Muscle of leg (tissue), 11 donors: ENCODE results near the gene NUDT21. TPM values are rescaled to one million over a fixed set of nuclear protein-coding genes. Genes with fewer than 3 reads are reported as not detected.

Source experiments
- DNase-seq: peaks from one replicate; pipeline ENCODE4 v3.0.0; 2013
- H3K27ac ChIP-seq: one replicate; pipeline ENCODE4 v1.5.1; 2013; ENCODE audit warnings: mild to moderate bottlenecking, low read length, control low read depth
- H3K27me3 ChIP-seq: one replicate; pipeline ENCODE4 v1.6.1; 2013; ENCODE audit warnings: low read length; ENCODE audit not compliant: control insufficient read depth, insufficient read depth
- H3K36me3 ChIP-seq: one replicate; pipeline ENCODE4 v1.6.1; 2013; ENCODE audit warnings: low read length; ENCODE audit not compliant: control insufficient read depth, insufficient read depth
- H3K4me1 ChIP-seq: one replicate; pipeline ENCODE4 v1.6.1; 2013; ENCODE audit warnings: low read length; ENCODE audit not compliant: control insufficient read depth, insufficient read depth
- H3K4me3 ChIP-seq: one replicate; pipeline ENCODE4 v1.5.1; 2013; ENCODE audit warnings: low read length, control low read depth
- H3K9me3 ChIP-seq: replicated peaks from 2 replicates; pipeline ENCODE4 v1.6.1; 2013; ENCODE audit warnings: low read depth, low read length; ENCODE audit not compliant: control insufficient read depth
- WGBS: methylation state at CpG from one replicate; pipeline ENCODE4 v1.1.5; 2013; ENCODE audit warnings: missing lambda C conversion rate; ENCODE audit not compliant: insufficient coverage; 5-methylcytosine and 5-hydroxymethylcytosine counted together
- polyA plus RNA-seq, 8 donors: library from polyadenylated mRNA; unstranded; fragments of 120-200 nt; gene quantifications; one replicate each; pipeline versions ENCODE4 v1.2.1 to v1.2.3, GENCODE V29; 2013; ENCODE audit warnings: inconsistent platforms in 1 of 8, low replicate concordance in 1 of 8; ENCODE audit not compliant: insufficient read length in 8 of 8, insufficient read depth in 1 of 8
- total RNA-seq: library from RNA; stranded (reverse); fragments of 120-200 nt; gene quantifications from one replicate; pipeline ENCODE4 v1.2.4, GENCODE V29; 2013

Gene NUDT21
- total and polyA plus RNA-seq, 9 donors, result 47.3 to 77.1 (median 63.6) TPM

DNA sequence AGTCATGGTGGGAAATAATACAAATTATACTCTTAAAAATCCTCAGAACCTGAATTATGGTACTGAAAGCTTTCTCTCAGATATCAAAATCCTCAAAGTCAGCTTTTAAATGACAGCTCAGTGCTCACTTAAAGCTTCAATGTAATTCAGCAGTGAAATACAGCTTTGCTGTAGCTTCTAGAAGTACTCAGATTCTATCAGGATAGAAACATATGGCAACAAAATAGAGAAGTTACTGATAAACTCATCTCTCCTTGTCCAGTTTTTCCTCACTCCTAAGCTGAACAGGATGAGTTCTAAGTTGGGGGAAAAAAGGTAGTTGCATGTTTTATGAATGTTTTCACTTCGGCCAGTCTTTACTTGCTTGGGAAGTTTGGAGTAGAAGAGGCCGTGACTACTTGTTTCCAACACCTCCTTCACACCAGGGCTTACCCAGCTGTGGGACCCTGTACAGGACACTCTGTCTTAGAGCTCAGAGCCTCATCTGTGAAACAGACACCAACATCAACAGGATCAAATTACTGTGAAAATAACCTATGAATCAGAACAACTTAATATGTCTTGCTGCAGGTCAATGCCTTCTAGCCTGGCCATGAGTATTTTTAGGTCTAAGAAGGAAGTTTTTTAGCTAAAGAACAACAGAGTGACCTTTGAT lies 30.5 kb upstream of the NUDT21 start:
- no peaks in the 10 kb centered on the region for H3K27me3 ChIP-seq
- H3K9me3 ChIP-seq, result no peaks in the 10 kb centered on the region
- no peak overlapping the region for H3K4me3 ChIP-seq
- no peaks in the 10 kb centered on the region for H3K4me1 ChIP-seq
- peaks cover 34% of the 10 kb centered on the region for H3K36me3 ChIP-seq
- H3K27ac ChIP-seq, result no peak overlapping the region
- DNase-seq, result peak; percentile 8
- no CpG with 5 or more reads among the region's 2 CpGs for WGBS

DNA sequence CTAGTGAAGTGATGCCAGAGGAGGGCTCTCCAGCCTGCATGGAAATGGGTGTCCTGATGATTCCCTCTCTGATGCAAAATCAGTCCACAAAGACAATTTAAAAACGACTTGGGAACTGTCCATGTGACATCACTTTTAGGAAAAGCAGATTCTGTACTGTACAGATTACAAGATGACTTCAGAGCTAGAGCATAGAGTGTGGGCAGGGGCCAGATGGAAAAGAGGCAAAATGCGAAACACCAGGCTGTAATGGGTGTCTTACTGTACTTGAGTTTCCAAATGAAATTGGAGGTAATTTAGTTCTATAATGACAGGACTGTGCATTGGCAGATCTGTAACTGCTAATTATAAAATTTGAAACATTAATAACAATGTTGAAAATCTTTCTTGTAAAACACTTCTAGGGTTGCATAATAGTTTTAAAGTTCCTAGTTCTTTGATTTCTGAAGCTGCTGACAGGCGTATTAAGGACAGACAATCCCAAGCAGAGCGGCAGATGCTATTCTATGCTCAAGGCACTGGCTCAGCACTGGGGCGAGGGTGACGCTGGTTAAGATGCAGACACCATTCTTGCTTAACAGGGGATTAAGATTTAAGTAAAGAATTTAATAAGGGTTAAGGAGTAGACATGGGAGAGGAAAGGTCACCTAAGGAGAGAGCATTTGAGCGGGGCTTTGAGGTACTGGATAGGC lies 29.8 kb upstream of the NUDT21 start:
- Histone ChIP-seq H3K4me3 (no peak overlapping the region), H3K4me1 (no peaks in the 10 kb centered on the region), H3K9me3 (no peaks in the 10 kb centered on the region), H3K27ac (no peak overlapping the region), H3K36me3 (peaks cover 41% of the 10 kb centered on the region), H3K27me3 (no peaks in the 10 kb centered on the region)
- 81% methylated on average over 5 of the region's 7 CpGs for WGBS
- no peak for DNase-seq

DNA sequence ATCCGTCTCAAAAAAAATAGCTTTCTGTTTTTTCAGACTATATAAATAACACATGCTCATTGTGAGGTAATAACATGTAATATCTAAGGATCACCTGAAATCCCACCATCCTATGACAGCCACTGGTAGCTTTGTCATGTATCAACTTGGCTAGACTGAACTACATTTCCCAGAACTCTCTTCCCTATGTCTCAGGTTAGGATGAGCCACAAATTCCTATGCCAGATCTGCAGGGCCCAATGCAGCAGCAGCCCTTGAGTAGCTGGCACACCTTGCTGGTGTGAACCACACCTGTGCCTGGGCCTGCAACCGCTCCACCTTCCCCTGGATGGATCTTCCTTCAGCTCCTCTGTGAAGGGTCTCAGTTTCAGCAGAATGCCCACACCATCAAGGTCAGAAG lies 28.3 kb upstream of the NUDT21 start:
- H3K27ac ChIP-seq, result no peak overlapping the region
- DNase-seq, result no peak
- H3K4me1 ChIP-seq, result no peaks in the 10 kb centered on the region
- no peak overlapping the region for H3K4me3 ChIP-seq
- 100% methylated on average over 1 of the region's 2 CpGs for WGBS
- peaks cover 46% of the 10 kb centered on the region for H3K36me3 ChIP-seq
- H3K27me3 ChIP-seq, result no peaks in the 10 kb centered on the region
- no peaks in the 10 kb centered on the region for H3K9me3 ChIP-seq

DNA sequence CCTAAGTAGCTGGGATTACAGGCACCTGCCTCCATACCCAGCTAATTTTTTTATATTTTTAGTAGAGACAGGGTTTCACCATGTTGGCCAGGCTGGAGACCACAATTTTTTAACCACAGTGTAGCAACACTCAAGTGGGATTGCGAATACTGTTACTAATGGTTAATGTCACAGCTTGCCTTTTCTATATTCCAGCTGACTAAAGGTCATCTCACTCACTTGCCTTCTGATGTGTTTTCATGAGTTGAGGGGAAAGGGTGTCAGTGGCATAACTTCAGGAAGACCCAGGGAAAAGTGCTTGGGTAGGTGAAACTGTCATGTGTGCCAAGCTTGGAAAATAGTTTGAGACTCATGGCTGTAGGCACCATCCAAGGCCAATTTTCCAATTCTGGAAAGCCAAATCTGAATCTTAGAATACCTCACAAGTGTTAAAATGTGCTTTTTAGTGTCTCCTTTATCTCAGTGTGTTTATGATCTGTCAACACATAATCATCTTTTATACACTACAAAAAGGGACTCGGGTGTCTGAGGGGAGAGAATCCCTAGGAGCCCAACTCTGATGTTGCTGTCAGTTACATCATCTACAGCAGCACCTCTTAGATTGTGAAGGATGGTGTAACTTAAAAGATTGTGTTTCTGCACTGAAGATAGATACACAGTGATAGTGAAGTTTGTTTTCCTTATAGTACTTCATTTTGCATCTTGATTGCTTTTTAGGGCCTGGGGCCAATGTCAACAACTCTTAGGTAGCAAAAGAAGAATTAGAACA lies 27.3 kb upstream of the NUDT21 start:
- no peak for DNase-seq
- no CpG with 5 or more reads among the region's 2 CpGs for WGBS
- no peaks in the 10 kb centered on the region for H3K4me1 ChIP-seq
- no peaks in the 10 kb centered on the region for H3K9me3 ChIP-seq
- H3K27ac ChIP-seq, result no peak overlapping the region
- no peak overlapping the region for H3K4me3 ChIP-seq
- peaks cover 49% of the 10 kb centered on the region for H3K36me3 ChIP-seq
- no peaks in the 10 kb centered on the region for H3K27me3 ChIP-seq

DNA sequence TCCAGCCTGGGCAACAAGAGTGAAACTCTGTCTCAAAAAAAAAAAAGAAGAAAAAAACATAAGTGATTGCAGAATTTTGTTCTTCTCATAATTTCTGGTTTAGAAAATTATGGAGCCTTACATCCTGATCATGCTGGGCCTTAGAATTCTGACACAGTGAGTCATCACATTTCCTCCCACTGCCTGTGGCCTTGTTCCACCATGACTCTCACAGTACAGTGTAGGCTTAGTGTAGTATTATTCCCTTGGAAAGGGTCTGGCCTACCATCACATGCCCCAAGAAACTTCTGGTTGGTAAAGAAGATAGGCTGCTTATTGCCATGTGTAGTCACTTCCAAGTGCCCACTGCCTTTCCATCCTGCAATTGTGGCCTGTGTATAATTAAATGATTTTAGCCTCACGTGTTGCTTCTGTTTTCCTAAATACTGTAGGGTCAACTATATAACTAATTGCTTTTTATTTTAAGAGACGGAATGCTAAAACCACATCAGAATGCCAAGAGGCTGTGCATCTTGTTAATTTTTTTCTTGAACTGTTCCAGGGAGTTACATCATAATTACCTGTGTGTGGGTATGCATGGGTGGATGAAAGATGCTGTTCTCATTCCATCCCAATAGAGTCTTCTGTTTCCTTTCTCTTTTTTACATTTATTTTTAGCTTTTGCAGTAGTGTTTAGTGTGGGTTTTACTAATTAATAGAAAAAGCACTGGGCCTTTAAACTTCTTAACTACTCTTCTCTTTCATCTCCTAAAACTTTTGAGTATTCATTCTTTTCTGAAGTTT lies 26.2 kb upstream of the NUDT21 start:
- no peak for DNase-seq
- no peak overlapping the region for H3K27ac ChIP-seq
- no CpG with 5 or more reads among the region's 2 CpGs for WGBS
- no peaks in the 10 kb centered on the region for H3K9me3 ChIP-seq
- H3K27me3 ChIP-seq, result no peaks in the 10 kb centered on the region
- H3K36me3 ChIP-seq, result peaks cover 47% of the 10 kb centered on the region
- no peaks in the 10 kb centered on the region for H3K4me1 ChIP-seq
- no peak overlapping the region for H3K4me3 ChIP-seq

DNA sequence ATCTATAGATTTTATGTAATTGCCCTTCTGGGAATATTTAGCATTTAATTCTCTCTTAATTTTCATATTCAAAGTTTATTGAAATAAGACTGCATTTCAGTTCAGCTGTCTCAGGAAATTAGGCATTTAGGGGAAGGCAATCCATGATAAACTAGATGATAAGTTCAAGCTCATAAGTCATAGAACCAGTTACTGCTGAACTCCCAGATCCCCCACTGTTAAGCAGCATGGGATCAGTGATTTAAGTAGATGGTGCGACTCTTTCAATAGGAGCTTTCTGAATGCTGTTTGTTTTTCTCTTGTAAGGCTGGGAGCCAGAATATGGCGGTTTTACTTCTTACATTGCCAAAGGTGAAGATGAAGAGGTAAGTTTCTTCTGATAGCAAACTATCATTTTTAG lies 24.1 kb upstream of the NUDT21 start:
- Histone ChIP-seq H3K4me1 (no peaks in the 10 kb centered on the region), H3K27ac (no peak overlapping the region), H3K9me3 (no peaks in the 10 kb centered on the region), H3K4me3 (no peak overlapping the region), H3K36me3 (peaks cover 65% of the 10 kb centered on the region), H3K27me3 (no peaks in the 10 kb centered on the region)
- WGBS, result no CpG with 5 or more reads among the region's 2 CpGs
- no peak for DNase-seq

DNA sequence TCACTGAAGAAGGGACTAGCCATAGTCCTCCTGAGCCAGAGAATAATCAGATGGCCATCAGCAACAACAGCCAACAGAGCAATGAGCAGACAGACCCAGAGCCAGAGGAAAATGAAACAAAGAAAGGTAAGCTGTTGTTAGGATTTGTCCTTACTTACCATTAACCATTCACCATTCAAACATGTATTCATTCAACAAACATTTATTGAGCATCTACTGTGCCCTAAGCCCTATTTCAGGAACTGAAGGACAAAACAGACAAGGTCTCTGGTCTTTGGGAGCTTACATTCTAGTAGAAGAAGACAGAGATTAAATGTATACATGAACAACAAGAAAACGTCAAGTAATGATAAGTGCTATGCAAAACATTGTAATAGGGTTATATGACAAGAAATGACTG lies 19.5 kb upstream of the NUDT21 start:
- Histone ChIP-seq H3K27me3 (no peaks in the 10 kb centered on the region), H3K27ac (no peak overlapping the region), H3K36me3 (peaks cover 63% of the 10 kb centered on the region), H3K4me3 (no peak overlapping the region), H3K9me3 (no peaks in the 10 kb centered on the region), H3K4me1 (no peaks in the 10 kb centered on the region)
- WGBS, result no CpG with 5 or more reads among the region's 1 CpG
- DNase-seq, result no peak

DNA sequence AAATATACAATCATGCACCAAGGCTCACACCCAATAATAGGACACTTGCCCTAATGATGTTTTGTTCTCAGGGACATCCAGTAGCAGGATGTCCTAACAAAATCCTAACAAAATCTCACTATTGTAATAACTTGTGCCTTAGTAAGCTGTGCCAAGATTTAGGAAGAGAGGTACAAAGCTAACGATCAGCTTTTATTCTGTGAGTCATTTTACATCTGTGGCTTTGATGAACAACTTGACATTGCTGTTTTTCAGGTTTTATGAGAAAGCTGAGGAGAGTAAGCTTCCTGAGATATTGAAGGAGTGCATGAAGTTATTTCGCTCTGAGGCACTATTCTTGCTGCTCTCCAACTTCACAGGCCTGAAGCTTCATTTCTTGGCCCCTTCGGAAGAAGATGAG lies 19.1 kb upstream of the NUDT21 start:
- H3K36me3 ChIP-seq, result peaks cover 62% of the 10 kb centered on the region
- H3K4me3 ChIP-seq, result no peak overlapping the region
- no peaks in the 10 kb centered on the region for H3K4me1 ChIP-seq
- no peaks in the 10 kb centered on the region for H3K9me3 ChIP-seq
- H3K27me3 ChIP-seq, result no peaks in the 10 kb centered on the region
- no peak for DNase-seq
- 86% methylated on average over 1 of the region's 3 CpGs for WGBS
- H3K27ac ChIP-seq, result no peak overlapping the region

DNA sequence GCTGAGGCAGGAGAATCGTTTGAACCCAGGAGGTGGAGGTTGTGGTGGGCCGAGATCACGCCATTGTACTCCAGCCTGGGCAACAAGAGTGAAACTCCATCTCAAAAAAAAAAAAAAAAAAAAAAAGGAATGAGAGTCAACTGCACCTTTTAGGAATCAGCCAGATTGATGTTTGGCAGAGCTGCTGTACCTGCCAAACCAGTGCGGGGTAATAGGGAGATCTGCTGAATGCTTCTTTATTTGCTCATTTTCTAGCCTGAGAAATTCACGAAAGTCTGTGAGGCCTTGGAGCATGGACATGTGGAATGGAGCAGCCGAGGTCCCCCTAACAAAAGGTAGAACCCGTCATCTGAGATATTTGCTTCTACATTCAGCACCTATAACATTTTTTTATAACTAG lies 18.6 kb upstream of the NUDT21 start:
- no peak for DNase-seq
- Histone ChIP-seq H3K4me3 (no peak overlapping the region), H3K27me3 (no peaks in the 10 kb centered on the region), H3K36me3 (peaks cover 60% of the 10 kb centered on the region), H3K4me1 (no peaks in the 10 kb centered on the region), H3K27ac (no peak overlapping the region), H3K9me3 (no peaks in the 10 kb centered on the region)
- 100% methylated on average over 1 of the region's 7 CpGs for WGBS

DNA sequence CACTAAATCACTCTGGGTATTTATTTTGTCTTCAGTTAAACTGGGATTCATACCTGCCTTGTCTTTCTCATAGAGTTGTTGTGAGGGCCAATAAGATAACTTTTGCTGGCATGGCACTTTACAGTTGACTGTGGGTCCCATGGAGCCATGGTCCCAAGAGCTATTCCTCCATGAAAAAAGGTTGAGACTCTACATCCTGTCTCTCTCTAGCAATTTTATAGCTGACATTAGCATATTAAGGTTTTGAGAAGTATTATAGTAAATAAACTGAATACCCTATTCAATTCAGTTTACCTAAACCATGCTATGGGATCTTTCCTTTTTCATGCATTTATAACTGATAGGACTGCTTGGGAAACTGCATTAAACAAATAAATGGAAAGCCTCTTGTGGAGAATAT lies 17.7 kb upstream of the NUDT21 start:
- H3K27ac ChIP-seq, result no peak overlapping the region
- H3K27me3 ChIP-seq, result no peaks in the 10 kb centered on the region
- no peak overlapping the region for H3K4me3 ChIP-seq
- no peaks in the 10 kb centered on the region for H3K9me3 ChIP-seq
- no peak for DNase-seq
- H3K4me1 ChIP-seq, result no peaks in the 10 kb centered on the region
- H3K36me3 ChIP-seq, result peaks cover 57% of the 10 kb centered on the region
